GM12864 (cell line): ENCODE data around the gene FSD1.

Experiments used
- DNase-seq: peaks from one replicate; pipeline ENCODE4 v3.0.0-alpha.2; 2011; ENCODE audit warnings: low read depth
- H3K4me3 ChIP-seq: 2 replicates; pipeline ENCODE4 v1.5.1; 2011; ENCODE audit warnings: mild to moderate bottlenecking, low read depth, low read length, control low read depth
- TF ChIP-seq, protein P1 (sequence below): IDR thresholded peaks from 2 replicates; pipeline ENCODE4 v1.5.1; 2011; ENCODE audit warnings: low read depth, mild to moderate bottlenecking, moderate library complexity, low read length, control low read depth, inconsistent platforms; ENCODE audit errors: missing control alignments

FSD1 gene

DNA sequence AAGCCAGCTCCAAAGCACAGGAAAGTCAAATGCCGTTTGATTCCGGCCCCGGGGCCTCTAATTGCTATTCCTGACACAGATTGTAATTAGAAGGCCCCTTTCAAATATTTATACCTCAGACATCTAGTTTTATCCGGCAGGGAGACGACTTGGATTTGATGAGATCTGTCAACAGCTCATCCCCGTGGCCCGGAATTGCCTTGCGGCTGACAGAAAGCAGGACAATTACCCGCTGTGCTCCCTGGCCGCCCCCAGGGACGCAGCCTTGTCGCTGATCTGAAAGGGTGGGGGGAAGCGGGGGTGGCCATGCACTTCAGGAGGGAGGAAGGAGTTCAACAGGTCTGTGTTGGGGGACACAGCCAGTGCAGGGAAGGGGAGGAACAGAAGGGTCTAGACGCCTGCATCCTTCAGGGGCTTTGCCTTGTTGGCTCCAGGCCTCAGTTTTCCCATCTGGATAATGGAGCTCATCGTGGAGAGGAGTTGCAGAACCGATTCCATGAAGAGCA is 27.2 kb upstream of the FSD1 start:
- DNase-seq: no peak
- H3K4me3 ChIP-seq: no peak overlapping the region
- TF ChIP-seq, protein P1, sequence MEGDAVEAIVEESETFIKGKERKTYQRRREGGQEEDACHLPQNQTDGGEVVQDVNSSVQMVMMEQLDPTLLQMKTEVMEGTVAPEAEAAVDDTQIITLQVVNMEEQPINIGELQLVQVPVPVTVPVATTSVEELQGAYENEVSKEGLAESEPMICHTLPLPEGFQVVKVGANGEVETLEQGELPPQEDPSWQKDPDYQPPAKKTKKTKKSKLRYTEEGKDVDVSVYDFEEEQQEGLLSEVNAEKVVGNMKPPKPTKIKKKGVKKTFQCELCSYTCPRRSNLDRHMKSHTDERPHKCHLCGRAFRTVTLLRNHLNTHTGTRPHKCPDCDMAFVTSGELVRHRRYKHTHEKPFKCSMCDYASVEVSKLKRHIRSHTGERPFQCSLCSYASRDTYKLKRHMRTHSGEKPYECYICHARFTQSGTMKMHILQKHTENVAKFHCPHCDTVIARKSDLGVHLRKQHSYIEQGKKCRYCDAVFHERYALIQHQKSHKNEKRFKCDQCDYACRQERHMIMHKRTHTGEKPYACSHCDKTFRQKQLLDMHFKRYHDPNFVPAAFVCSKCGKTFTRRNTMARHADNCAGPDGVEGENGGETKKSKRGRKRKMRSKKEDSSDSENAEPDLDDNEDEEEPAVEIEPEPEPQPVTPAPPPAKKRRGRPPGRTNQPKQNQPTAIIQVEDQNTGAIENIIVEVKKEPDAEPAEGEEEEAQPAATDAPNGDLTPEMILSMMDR: no peak

DNA sequence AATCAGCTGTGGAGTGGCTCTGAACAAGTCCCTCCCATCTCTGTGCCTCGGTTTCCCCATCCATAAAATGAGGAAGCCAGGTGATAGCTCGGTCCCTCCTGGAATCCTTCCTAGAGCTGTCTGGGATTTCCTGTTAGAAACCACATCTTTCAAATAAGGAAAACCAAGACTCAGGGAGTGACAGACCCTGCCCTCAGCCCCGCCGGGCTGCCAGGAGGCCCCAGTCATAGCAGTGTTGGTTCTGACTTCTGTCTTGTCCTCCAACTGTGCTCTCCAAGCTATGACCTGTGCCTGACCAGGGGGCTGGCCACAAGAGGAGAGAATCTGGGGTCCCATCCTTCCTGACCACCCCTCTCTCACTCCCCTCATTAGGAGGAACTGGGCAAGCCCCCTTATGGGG is 26.4 kb upstream of the FSD1 start:
- TF ChIP-seq, protein P1: no peak
- DNase-seq: no peak
- no peak overlapping the region for H3K4me3 ChIP-seq

- no peak within 1 kb of the TSS for H3K4me3 ChIP-seq
- TF ChIP-seq, protein P1: no peak
- DNase-seq: no peak
Observed at GRCh38 chr19:4278419-4279266, 25.8 kb upstream of the FSD1 start, which contains the start of gene SHD. Gene SHD (plus strand): TSS chr19:4279266. CDS start chr19:4280064, 798 bp downstream.

GRCh38 chr19:4279267-4279529 is 25.2 kb upstream of the FSD1 start:
- no peak for DNase-seq
- H3K4me3 ChIP-seq: no peak overlapping the region
- TF ChIP-seq, protein P1: no peak

DNA sequence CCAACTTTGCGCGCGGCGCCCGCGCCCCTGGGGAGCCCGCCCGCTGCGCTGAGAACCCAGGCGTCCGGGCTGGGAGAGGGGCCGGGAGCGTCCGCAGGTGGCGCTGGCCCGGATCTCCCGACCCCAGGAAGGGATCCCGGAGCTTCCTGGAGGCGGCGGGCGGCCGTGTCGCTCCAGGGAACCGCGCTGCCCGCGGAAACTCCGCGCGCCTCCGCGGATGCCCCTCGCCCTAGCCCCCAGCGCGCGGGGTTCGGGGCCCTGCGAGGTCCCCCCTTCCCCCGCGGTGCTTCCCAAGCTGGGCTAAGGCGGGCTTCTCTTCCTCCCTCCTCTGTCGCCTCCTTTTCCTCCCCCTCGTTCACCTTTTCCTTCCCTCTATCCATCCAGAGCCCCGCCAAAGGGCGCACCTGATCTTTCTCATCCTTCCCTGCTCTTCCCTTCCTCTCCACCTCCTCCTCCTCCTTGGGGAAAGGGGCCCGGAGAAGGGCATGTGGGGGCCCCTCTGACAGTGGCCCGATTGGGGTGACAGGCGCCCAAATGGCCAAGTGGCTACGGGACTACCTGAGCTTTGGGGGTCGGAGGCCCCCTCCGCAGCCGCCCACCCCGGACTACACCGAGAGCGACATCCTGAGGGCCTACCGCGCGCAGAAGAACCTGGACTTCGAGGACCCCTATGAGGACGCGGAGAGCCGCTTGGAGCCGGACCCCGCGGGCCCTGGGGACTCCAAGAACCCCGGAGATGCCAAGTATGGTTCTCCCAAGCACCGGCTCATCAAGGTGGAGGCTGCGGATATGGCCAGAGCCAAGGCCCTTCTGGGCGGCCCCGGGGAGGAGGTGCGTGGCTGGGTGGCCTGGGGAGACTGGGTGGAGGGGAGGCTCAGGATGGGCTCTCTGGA is 24.6 kb upstream of the FSD1 start:
- TF ChIP-seq, protein P1: no peak
- H3K4me3 ChIP-seq: no peak overlapping the region
- DNase-seq: no peak

GRCh38 chr19:4284176-4284958 is 20.0 kb upstream of the FSD1 start:
- TF ChIP-seq, protein P1: no peak
- no peak overlapping the region for H3K4me3 ChIP-seq
- no peak for DNase-seq
